Lung (tissue), 13 donors: ENCODE measurements around the gene ZNF672. TPM values are rescaled to one million over a fixed set of nuclear protein-coding genes. Genes with fewer than 3 reads are reported as not detected.

Source experiments
- ATAC-seq: fragments of 200-7000 bp; cut with Tn5 transposase; one replicate; pipeline ENCODE4 v1.9.1; 2020; ENCODE audit warnings: moderate number of reproducible peaks; ENCODE audit not compliant: insufficient read depth, low FRiP score
- DNase-seq, 3 donors: peaks; one replicate each; pipeline ENCODE4 v3.0.0-alpha.2; 2013 to 2017
- H3K27ac ChIP-seq, 2 donors: one replicate each; pipeline ENCODE4 v1.5.1; 2013; ENCODE audit warnings: mild to moderate bottlenecking in 2 of 2, moderate library complexity in 2 of 2, control low read depth in 1 of 2, inconsistent platforms in 1 of 2, low read depth in 1 of 2, low read length in 1 of 2
- H3K27me3 ChIP-seq, 3 donors: one replicate each; pipeline ENCODE4 v1.5.1; 2013; ENCODE audit warnings: low read length in 2 of 3; ENCODE audit not compliant: control insufficient read depth in 3 of 3, insufficient read depth in 3 of 3
- H3K36me3 ChIP-seq, 4 donors: one replicate each; pipeline ENCODE4 v1.5.1; 2013; ENCODE audit warnings: low read length in 4 of 4, mild to moderate bottlenecking in 1 of 4, moderate library complexity in 1 of 4; ENCODE audit not compliant: control insufficient read depth in 4 of 4, insufficient read depth in 4 of 4
- H3K4me1 ChIP-seq, 5 donors: one replicate each; pipeline ENCODE4 v1.5.1; 2013; ENCODE audit warnings: low read length in 5 of 5, mild to moderate bottlenecking in 2 of 5, moderate library complexity in 1 of 5; ENCODE audit not compliant: control insufficient read depth in 5 of 5, insufficient read depth in 5 of 5
- H3K4me3 ChIP-seq: one replicate; pipeline ENCODE4 v1.5.1; 2013; ENCODE audit warnings: mild to moderate bottlenecking, control low read depth, moderate library complexity
- H3K9ac ChIP-seq, 2 donors: one replicate each; pipeline ENCODE4 v1.5.1; 2013; ENCODE audit warnings: low read length in 2 of 2, control low read depth in 1 of 2; ENCODE audit not compliant: insufficient read depth in 1 of 2
- H3K9me3 ChIP-seq, 4 donors: one replicate each; pipeline ENCODE4 v1.5.1; 2013; ENCODE audit warnings: low read length in 3 of 4, mild to moderate bottlenecking in 1 of 4, moderate library complexity in 1 of 4; ENCODE audit not compliant: control insufficient read depth in 4 of 4, insufficient read depth in 3 of 4
- CTCF ChIP-seq: IDR thresholded peaks from 2 replicates; pipeline ENCODE4 v1.5.1; 2012; ENCODE audit warnings: mild to moderate bottlenecking; ENCODE audit errors: control extremely low read depth, extremely low read depth
- WGBS, 2 donors: extraction: QIAGEN DNeasy Blood & Tissue Kit; methylation state at CpG; one replicate each; pipeline ENCODE4 v1.1.7; 2013; 5-methylcytosine and 5-hydroxymethylcytosine counted together
- polyA plus RNA-seq, 2 donors: library from polyadenylated mRNA; stranded (reverse); fragments of 200-250 nt; gene quantifications; one replicate each; pipeline ENCODE4 v1.2.1, GENCODE V29; 2013
- small RNA-seq: library from RNA; depleted of rRNA; stranded (forward); fragments of <200 nt; gene quantifications from one replicate; pipeline ENCODE3, GENCODE V24; 2014; ENCODE audit warnings: low replicate concordance
- total RNA-seq, 2 donors: library from RNA; depleted of rRNA in 1 of 2; stranded (reverse); fragments of >200 nt in 1 of 2; gene quantifications; one replicate each; pipeline ENCODE4 v1.2.1, GENCODE V29; 2014 to 2021
- donor health status: control.
- donor health status: control.
- donor health status: Bipolar disorder and iron deficiency.
- donor health status: healthy.
- donor health status: DM: yes; HTN: yes; CAD: no.

Gene ZNF672
- total and polyA plus RNA-seq, 4 donors = 17.1 to 41.3 (median 31.3) TPM

DNA sequence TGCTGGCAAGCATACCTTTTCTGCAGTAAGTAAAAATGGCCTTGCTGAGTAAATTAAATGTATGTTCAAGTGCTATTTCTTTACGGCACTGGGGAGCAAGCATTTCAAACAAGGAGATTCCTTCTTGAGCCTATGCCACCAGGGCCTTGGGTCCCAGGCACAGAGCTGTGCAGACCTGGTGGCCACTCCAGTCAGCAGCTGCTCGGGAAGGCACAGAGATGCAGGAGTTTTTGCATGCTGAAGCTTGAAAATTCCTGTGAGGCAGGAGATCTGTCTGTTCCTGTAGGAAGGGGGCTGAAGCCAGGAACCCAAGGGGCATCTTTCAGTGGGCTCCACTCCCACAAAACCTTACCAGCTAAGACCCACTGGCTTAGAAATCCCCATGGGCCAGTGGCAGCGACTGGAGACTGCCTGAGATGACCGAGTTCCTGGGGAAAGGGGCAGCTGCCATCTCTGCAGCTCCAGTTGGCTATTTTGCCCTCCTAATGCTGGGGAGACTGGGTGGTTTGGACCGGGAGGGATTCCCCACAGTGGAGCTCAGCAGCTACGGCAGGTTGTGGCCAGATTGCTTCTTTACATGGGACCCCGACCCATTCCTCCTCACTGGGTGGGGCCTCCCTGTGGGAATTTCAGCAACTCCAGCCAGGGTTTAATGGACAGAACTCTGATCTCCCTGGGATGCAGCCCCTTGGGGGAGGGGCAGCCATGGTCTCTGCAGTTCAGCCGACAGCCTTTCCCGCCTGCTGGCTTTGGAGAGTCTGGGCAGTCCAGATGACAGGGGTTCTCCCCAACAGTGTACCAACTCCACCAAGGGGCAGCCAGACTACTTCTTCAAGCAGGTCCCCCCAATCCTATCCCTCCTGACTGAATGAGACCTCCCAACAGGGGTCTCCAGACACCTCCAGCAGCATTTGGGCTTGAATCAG lies 59.7 kb downstream of the ZNF672 start:
- Histone ChIP-seq H3K9ac (no peak overlapping the region), H3K9me3 (no peaks in the 10 kb centered on the region), H3K27ac (no peak overlapping the region), H3K36me3 (no peaks in the 10 kb centered on the region), H3K4me1 (no peaks in the 10 kb centered on the region), H3K4me3 (no peak overlapping the region), H3K27me3 (no peaks in the 10 kb centered on the region)
- no peak for TF ChIP-seq CTCF
- no peak for DNase-seq
- ATAC-seq = no peak
- WGBS, 2 donors = 57 to 79% methylated on average over 9 of the region's 9 CpGs

Small RNA genes lying within 50 kb of the gene (small RNA-seq; reads per million reads assigned to genes)
- gene MIR3124 = not detected

Other genes with a start within 250 kb of the ZNF672 start
- not detected for gene OR2T10, start 240.5 kb upstream of the ZNF672 start, total RNA-seq
- not detected for gene OR2T10, start 240.5 kb upstream of the ZNF672 start, polyA plus RNA-seq
- gene OR2T11, start 203.1 kb upstream of the ZNF672 start, total RNA-seq = not detected
- not detected for gene OR2T11, start 203.1 kb upstream of the ZNF672 start, polyA plus RNA-seq
- gene OR2T35, start 192.9 kb upstream of the ZNF672 start, total RNA-seq = not detected
- not detected for gene OR2T35, start 192.9 kb upstream of the ZNF672 start, polyA plus RNA-seq
- gene OR2T27, start 182.7 kb upstream of the ZNF672 start, total RNA-seq = not detected
- not detected for gene OR2T27, start 182.7 kb upstream of the ZNF672 start, polyA plus RNA-seq
- gene OR14I1, start 135.5 kb upstream of the ZNF672 start, total RNA-seq = not detected
- gene OR14I1, start 135.5 kb upstream of the ZNF672 start, polyA plus RNA-seq = not detected
- gene LYPD8, start 82.5 kb upstream of the ZNF672 start, total RNA-seq = not detected
- not detected for gene LYPD8, start 82.5 kb upstream of the ZNF672 start, polyA plus RNA-seq
- gene SH3BP5L, start 12.3 kb upstream of the ZNF672 start, total RNA-seq = 10 to 100 TPM; 17.6 to 25.5 TPM
- 10 to 100 TPM; 16.4 to 17.4 TPM for gene SH3BP5L, start 12.3 kb upstream of the ZNF672 start, polyA plus RNA-seq
- gene ZNF692, start 20.9 kb downstream of the ZNF672 start, total RNA-seq = 10 to 100 TPM; 26.1 to 35.3 TPM
- 10 to 100 TPM; 37.4 to 58.5 TPM for gene ZNF692, start 20.9 kb downstream of the ZNF672 start, polyA plus RNA-seq
- gene PGBD2, start 68.0 kb downstream of the ZNF672 start, total RNA-seq = 10 to 100 TPM in 1 of 2 donors, 1 to 10 TPM in 1; 5.8 to 12.5 TPM
- 1 to 10 TPM; 3.5 to 4.2 TPM for gene PGBD2, start 68.0 kb downstream of the ZNF672 start, polyA plus RNA-seq